ENCODE results near the gene CCDC169.
A peak's percentile ranks its signal among the peaks of the same experiment; 100 is the strongest.

CCDC169 gene

GRCh38 chr13:36297366-36298338, at the start of gene CCDC169:
CCDC169 (minus strand) TSS chr13:36297814; CDS start chr13:36297719, 95 bp downstream.
- DNase-seq: peak; percentile 62 to 84
- Histone ChIP-seq H3K36me3 (no peaks in the 10 kb centered on the region), H3K27ac (peak within 1 kb of the TSS; percentile 71 to 73), H3K4me3 (peak within 1 kb of the TSS; percentile 56 to 74), H3K9me3 (no peaks in the 10 kb centered on the region), H3K27me3 (no peaks in the 10 kb centered on the region), H3K4me1 (peaks cover 0 to 15% (median 9%) of the 10 kb centered on the region in 4 donors)
- intact Hi-C loops (cut with DNase I; ENCODE audit: low total_unique reads): no loop called here
- TF ChIP-seq CTCF (IDR thresholded peaks at IDR 0.05): no peak

- DNase-seq: peak; percentile 96
- TF ChIP-seq CTCF (IDR thresholded peaks at IDR 0.05): peak; percentile 94 to 96
- H3K36me3 ChIP-seq: no peaks in the 10 kb centered on the region
- H3K4me3 ChIP-seq: peak within 1 kb of the TSS; percentile 79 to 87
- peaks cover 0 to 32% (median 19%) of the 10 kb centered on the region in 4 donors for H3K4me1 ChIP-seq
- no peaks in the 10 kb centered on the region for H3K27me3 ChIP-seq
- intact Hi-C loops (cut with DNase I; ENCODE audit: low total_unique reads): no loop called here
- H3K9me3 ChIP-seq: no peaks in the 10 kb centered on the region
- H3K27ac ChIP-seq: peak within 1 kb of the TSS; percentile 99
Observed at GRCh38 chr13:36346222-36347083, 48.8 kb upstream of the CCDC169 start, which contains the start of gene SPART. SPART (minus strand) TSS chr13:36346394; CDS start chr13:36335830, 10,564 bp downstream.

- peak overlapping the region; percentile 79 to 87 for H3K4me3 ChIP-seq
- peaks cover 0 to 34% (median 20%) of the 10 kb centered on the region in 4 donors for H3K4me1 ChIP-seq
- peak overlapping the region; percentile 99 for H3K27ac ChIP-seq
- H3K27me3 ChIP-seq: no peaks in the 10 kb centered on the region
- H3K9me3 ChIP-seq: no peaks in the 10 kb centered on the region
- no peaks in the 10 kb centered on the region for H3K36me3 ChIP-seq
- DNase-seq: peak; percentile 78 to 88
- intact Hi-C loops (cut with DNase I; ENCODE audit: low total_unique reads): no loop called here
- no peak for TF ChIP-seq CTCF (IDR thresholded peaks at IDR 0.05)
Observed at GRCh38 chr13:36345438-36346221, 48.0 kb upstream of the CCDC169 start.

- no peaks in the 10 kb centered on the region for H3K36me3 ChIP-seq
- peak overlapping the region; percentile 99 for H3K27ac ChIP-seq
- H3K4me3 ChIP-seq: peak overlapping the region; percentile 79 to 87
- intact Hi-C loops (cut with DNase I; ENCODE audit: low total_unique reads): no loop called here
- no peaks in the 10 kb centered on the region for H3K9me3 ChIP-seq
- no peaks in the 10 kb centered on the region for H3K27me3 ChIP-seq
- peaks cover 0 to 37% (median 20%) of the 10 kb centered on the region in 4 donors for H3K4me1 ChIP-seq
- no peak for DNase-seq
- no peak for TF ChIP-seq CTCF (IDR thresholded peaks at IDR 0.05)
Observed at GRCh38 chr13:36344886-36345437, 47.3 kb upstream of the CCDC169 start.

Measured in tibial artery (tissue), 4 donors.